Measurements from ENCODE around the gene EPB41L4A.

Gene EPB41L4A

GRCh38 chr5:112201141-112201540, 217.9 kb downstream of the EPB41L4A start:
- no peak for DNase-seq

- DNase-seq: no peak
These were observed 218.9 kb downstream of the EPB41L4A start for GRCh38 chr5:112200131-112200530.

DNA sequence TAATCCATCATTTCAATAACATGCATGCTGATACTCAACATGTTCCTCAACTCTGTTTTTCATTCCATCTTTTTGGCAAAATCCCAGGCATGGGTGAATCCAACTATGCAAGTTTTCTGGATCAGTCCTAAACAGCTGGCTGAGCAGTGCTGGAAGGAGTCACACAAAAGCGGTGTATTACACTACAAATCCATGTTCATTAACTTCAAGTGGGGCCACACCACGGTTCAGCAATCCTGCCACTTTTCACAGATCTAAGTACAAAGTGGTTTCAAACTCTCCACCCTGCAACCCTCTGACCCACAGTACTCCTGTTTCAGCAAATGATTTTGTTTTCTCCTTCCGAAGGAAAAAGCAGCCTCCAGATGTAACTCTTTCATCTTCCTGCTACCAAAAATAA, 222.5 kb downstream of the EPB41L4A start:
- DNase-seq: no peak

DNA sequence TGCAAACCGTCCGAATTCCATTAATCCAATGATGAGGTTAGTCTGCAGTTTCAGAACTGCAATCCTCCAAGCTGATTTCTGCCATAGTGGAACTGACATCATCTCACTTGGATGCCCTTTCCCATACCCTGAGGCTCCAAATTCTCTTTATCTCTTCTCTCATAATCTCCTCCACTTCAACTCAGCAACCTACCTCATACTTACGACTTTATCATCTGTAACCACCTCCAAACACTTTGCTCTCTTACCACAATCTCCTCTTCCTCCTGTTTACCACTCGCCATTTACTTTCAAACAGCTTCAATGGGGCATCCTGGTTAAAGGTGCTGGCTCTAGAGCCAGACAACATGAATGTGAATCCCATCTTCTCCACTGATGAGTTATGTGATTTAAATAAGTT, 223.2 kb downstream of the EPB41L4A start:
- DNase-seq: no peak

- DNase-seq: no peak
These were observed 226.2 kb downstream of the EPB41L4A start for GRCh38 chr5:112192866-112193265.

DNA sequence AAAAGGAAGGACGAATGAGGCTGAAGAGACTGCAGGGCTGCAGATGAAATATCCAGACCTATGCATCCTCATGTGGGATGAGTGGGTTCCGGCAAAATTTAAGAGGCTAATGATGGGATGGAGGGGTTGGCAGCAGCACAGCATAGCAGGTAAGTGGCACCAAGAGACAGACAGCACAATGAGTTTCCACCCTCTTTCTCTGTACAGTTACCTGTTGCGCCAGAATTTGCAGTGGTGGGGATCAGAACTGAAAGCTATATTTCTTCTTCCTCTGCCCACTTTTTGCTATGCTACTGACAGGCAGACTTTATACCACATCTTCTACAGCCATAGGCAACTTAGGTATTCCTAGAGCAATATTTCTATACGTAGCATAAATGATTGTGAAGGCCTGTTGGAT, 227.0 kb downstream of the EPB41L4A start:
- DNase-seq: no peak

- no peak for DNase-seq
These were observed 229.7 kb downstream of the EPB41L4A start for GRCh38 chr5:112189391-112189790.

DNA sequence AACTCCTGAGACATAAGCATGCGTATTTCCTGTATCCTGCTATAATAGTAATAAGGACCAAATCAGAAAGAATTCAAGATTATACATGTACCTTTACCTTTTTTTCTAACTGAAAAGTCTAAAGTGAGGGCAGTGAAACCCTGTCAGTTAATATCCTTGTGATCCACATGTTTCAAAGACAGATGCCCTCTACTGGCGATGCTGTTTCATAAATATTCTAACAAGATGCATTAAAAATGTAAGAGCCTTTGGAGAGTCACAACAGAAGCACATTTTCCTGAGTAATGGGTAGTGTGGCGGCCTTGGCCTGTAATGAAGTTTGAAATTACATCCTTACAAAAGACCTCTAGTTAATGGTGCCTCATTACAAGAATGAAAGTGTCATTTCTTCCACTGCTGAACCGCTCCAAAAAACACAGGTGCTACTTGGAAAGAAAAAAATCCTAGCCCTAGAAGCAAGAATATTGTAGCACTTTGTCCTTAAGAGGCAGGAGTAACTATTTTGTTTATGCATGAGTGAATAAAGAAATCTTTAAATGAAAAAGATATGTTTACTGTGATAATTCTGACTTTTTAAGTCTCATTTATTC, 232.6 kb downstream of the EPB41L4A start:
- DNase-seq: no peak

- DNase-seq: no peak
These were observed 235.2 kb downstream of the EPB41L4A start for GRCh38 chr5:112183874-112184273.

DNA sequence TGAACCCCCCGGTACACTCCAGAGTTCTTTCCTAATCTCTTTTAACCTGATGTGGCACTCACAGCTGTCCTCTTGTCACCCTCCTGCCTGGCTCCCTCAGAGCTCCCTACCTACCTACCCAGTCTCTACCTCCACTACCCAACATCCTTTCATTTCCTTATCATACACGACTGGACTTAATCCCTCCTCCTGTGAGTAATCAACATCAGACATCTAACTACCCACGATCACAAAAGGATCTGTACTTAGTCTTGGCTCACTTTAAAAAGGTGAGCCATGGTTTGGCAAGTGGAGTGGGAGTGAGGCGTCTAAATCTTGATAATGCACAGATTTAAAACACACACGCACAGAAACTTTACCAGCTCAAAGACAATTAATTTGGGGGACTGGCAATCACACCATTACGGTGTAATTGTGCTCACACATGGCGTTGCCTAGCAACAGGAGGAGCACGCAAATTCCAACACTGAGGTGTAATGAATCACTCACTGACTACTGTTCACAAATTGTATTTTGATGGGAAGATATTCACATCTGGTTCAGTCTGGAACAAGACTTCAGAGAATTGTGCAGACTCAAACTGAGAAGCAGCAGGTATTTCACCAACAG, 235.9 kb downstream of the EPB41L4A start:
- DNase-seq: no peak

GRCh38 chr5:112179290-112179689, 239.8 kb downstream of the EPB41L4A start:
- DNase-seq: no peak

DNA sequence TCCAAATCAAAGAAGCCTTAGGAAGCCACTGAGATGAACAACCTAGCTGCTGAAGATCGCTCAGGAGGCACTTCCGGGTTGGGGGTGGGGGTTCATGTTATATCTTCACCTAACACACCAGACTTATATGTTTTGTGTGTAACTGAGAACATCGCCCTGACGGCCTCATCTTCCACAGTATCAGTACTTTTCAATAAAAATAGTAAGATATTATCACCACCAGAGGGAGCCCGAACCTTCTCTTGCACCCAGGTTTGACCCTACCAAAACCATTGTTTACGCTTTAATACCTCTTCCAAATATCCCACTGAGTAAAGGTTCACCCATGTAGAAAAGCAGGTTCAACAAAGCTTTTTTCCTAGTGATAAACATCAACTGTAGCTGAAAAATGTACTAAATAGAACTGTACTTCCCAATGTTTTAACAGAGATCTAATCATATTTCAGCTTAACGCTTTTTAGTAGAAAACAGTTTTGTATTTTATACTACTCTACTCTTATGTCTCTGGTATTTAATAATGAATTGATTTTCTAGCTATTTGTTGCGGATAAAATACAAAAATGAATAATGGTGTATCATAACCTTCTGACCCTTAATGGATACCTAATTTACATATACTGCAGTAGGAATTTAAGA, 244.0 kb downstream of the EPB41L4A start:
- no peak for DNase-seq

DNA sequence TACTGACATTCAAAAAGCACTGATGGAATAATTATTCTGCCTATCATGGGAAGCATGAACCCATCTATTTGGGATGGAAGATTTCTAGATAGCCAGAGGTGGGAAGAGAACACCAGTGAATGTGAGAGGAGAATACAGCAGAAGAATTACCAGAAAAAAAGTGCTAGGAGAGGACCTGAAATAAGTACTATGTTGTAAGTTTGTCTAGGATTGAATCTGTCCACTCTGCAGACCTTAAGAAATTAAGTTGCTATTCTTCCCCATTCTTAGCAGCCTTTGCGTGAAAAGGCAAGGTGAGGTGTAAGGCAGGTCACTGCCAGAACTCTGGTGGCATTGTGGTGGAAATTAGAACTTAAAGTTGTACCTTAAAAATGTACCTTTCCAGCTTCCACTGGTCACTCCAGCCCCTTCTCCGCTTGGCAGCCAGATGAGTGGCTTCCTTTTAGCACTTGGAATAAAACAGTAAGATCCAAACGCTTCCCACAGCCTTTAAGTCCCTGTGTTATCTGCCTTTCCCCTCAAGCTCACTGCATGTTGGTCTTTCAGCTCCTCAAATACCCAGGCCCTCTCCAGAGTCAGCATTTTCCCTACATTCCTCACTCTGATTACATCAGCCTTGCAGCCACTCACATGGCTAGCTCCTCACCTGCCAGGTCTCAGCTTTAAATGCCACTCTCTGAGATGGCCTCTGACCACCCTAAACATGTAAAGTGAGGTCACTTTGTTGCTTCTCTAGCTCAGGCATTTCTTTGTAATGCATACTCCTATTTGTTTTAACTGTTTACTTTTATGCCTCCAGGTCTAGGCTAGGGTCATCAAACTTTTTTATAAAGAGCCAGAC, 253.0 kb downstream of the EPB41L4A start:
- DNase-seq: no peak

DNA sequence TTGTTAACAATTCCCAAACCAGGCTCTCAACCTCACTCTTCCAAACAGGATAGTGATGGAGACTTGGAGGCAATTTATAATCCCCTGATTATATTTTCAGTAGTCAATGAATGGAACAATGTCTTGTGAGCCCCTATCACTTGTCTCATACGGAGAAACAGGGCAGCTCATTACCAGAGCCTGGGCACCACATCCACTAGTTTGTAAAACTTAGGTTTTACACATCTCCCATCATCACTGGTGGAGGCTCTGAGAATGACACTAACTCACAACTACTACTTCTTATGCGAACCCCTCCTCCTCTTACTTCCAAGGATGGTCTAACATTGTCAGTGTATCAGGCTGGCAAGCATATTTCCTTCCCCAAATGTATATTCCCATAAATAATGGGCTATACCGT, 253.7 kb downstream of the EPB41L4A start:
- DNase-seq: no peak

GRCh38 chr5:112163435-112163834, 255.6 kb downstream of the EPB41L4A start:
- DNase-seq: no peak

GRCh38 chr5:112161392-112161748, 257.7 kb downstream of the EPB41L4A start:
- no peak for DNase-seq

- DNase-seq: peak; percentile 97
These were observed 258.3 kb downstream of the EPB41L4A start for GRCh38 chr5:112160652-112161391.

- no peak for DNase-seq
These were observed 259.6 kb downstream of the EPB41L4A start for GRCh38 chr5:112159435-112159834.

DNA sequence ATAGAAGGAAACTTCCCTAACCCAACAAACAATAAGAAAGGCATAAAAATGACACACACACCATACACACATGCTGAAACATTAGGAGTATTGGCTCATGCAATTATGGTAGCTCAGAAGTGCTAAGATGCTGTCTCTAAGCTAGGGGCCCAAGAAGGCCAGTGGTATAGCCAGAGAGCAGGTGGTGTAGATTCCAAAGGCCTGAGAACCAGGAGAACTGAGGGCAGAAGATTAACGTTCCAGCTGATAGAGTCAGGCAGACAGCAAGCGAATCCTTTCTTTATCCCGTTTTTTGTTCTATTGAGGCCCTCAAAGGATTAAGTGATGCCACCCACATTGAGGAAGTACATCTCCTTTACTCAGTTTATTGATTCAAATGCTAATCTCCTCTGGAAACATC, 262.9 kb downstream of the EPB41L4A start:
- DNase-seq: no peak

DNA sequence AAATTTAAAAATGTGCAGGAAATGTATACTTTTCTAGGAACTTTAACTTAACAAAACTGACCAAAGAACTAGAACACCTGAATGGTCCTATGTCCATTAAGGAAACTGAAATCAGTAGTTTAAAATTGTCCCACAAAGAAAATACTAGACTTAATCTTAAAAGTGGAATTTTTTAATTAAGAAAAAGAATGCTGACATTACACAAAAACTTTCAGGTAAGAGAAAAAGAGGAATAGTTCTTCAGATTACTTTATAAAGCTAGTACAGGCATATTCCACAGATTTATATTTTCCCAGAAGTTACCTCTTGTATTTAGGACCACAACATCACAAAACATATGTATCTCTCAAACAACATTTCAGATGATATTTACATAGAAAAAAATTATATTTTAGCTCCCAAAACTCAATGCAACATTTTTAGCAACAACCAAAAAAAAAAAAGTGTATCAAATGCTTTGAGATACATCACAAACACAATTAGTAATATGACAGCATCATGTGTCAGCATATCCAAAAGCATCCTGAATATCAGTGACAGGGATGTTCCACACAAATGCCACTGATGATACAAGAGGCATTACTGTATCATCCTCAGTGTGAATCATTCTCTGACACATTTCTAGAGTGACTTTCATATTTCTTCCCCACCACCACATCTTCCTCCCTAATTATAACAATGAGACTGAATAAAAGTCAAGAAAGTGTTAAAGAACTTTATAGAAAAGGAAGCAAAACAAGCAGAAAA, 264.0 kb downstream of the EPB41L4A start:
- no peak for DNase-seq

DNA sequence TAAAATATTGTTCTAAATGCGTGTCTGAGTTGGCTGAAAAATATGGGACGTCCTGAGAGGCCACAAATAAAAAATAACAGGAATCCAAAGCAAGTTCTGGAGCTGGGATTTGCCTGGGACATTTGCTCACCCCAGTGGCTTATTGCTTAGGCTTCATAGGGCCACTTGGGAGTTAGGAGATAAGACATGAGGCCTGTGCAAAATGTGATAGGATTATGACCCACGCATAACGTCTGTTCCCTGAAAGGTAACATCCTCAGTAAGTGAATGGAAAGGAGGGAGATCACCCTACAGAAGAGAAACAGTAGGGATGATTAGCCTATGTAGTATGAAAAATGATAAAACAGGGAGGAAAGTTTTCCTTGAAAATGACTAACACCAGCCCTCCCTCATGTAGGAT, 269.4 kb downstream of the EPB41L4A start:
- DNase-seq: no peak
